ENCODE data around the gene NOM1.
"Not testable (repeated sequence)": the region's sequence is repeated elsewhere in the genome, so short reads cannot be mapped to it uniquely, and the experiment has no call there.

Gene NOM1

GRCh38 chr7:156941393-156942182 is 7.9 kb upstream of the NOM1 start:
- DNase-seq, result no peak

- DNase-seq, result no peak
These were observed 6.8 kb upstream of the NOM1 start for GRCh38 chr7:156942708-156943090.

- no peak for DNase-seq
These were observed 6.1 kb upstream of the NOM1 start for GRCh38 chr7:156943091-156944041.

- no peak for DNase-seq
These were observed 4.6 kb upstream of the NOM1 start for GRCh38 chr7:156944876-156945275.

DNA sequence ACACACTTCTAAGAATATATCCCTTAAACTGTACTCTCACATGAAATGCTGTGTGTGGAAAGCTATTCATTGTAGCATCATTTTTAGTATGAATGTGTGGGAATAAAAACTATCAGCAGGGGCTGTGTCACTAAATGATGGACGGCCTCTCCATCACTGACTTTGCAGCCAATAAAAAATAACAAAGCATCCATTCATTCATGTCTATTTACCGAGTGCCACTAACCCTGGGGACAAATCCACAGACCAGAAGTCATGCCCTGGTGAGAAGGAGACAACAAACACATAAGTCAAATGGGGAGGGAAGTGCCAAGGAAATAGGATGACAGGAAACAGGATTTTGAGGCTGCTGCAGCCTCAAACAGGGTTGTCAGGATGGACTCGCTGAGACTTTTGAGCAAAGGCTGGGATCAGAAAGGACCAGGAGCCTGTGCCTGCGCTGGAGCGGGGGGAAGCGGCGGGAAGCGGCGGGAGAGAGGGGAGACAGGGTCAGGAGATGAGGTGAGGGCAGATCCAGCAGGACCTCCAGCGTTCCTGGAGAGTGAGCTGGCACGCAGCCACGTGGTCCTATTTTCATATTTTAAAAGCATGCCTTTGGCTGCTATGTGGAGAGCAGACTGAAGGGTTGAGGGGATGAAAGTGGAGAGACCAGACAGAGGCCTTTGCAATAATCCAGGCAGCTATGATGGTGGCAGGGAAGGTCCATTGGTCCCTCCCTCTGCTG is 2.2 kb upstream of the NOM1 start:
- DNase-seq, result no peak

DNA sequence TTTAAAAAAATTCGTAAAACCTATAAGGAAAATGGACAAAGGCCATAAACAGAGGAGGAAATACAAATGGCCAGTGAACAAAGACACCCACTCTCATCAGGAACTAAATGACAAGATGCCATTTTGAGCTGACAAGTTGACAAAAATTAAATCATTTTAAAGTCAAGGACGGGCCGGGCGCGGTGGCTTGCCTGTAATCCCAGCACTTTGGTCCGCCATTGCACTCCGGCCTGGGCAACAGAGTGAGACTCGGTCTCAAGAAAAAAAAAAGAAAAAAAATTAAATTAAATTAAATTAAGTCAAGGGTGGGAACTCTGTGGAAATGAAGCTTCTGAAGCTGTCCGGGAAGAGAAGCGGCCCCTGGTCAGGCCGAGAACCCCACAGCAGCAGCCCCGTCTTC is 1.2 kb upstream of the NOM1 start:
- DNase-seq, result no peak

GRCh38 chr7:156950381-156950858 is 908 bp downstream of the NOM1 start:
- DNase-seq, result no peak

GRCh38 chr7:156953215-156953614 is 3.7 kb downstream of the NOM1 start:
- not testable (repeated sequence) for DNase-seq

DNA sequence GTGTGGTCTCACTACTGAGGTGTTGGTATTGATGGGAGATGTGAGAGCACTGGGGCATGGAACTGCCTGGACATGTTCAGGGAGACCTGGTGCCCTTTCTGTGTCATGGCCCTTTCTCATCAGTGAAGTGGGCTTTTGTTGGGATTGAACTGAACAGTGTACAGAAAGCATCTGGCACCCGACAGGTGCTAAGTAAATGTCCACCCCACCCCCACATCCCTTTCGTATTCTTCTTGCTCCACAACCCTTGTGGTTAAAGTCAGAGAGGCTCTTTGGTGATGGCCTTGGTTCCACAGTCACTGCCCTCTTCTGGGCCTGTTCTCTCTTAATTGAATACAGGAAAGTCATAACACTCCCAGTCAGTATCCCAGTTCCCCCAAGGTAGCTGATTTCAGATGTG is 5.4 kb downstream of the NOM1 start:
- DNase-seq, result no peak

- DNase-seq, result no peak
These were observed 7.2 kb downstream of the NOM1 start for GRCh38 chr7:156956727-156957126.

- DNase-seq, result no peak
These were observed 12.6 kb downstream of the NOM1 start for GRCh38 chr7:156962145-156962544.

DNA sequence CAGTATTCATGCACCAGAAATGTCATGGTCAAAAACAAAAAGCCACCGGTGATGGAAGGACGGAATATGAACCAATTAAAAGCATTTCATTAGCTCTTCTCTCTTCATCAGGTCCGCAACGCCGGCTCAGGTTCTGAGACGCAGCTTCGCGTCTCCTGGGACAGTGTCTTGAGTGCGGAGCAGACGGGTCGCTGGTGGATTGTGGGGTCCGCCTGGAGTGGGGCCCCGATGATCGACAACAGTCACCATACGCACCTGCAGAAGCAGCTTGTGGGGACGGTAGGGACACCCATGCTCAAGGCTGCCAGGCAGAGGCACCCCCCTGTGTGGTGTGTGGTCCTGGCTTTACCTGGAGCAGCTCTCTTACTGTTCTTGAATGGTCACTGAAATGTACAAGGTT is 13.4 kb downstream of the NOM1 start:
- DNase-seq, result no peak

DNA sequence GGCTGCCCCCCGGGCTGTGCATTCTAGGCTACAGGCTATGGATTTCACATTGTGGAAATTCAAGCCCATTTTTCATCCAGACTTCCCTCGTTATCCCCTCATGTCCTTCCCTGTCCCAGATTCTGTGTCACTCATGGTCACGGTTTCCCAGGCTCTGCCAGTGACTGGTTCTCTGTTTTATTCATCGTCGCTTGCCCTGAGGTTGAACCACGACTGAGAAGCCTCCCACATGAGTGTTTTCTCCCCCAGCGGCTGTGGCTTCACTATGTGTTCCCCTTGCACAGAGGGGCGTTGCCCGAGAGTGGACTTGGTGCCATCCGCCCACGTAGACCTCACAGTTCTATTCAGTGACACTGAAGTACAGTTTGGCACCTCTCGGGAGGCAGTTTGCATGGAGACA is 14.0 kb downstream of the NOM1 start:
- no peak for DNase-seq

GRCh38 chr7:156964971-156965370 is 15.5 kb downstream of the NOM1 start:
- DNase-seq, result no peak

GRCh38 chr7:156966387-156966786 is 16.9 kb downstream of the NOM1 start:
- no peak for DNase-seq

DNA sequence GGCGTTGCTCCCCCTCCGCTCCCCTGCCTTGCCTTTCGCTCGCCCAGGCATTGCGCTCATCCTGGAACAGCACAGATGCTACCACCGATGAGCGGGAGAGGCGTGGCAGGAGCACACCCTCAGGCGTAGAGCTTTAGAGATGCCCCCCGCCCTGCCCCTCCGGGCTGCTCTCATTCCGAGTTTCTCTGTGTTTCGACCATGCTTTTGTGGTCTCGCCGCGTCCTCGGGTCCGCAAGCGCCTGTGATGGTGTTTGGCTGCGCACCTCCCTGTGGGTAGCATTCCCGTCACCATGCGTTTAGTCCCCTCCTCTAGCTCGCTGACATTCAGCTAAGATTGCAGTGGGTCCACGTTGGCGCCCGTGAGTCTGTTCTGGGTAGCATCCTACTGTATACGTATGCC is 18.7 kb downstream of the NOM1 start:
- no peak for DNase-seq

GRCh38 chr7:156969972-156970420 is 20.5 kb downstream of the NOM1 start:
- no peak for DNase-seq

- DNase-seq, result peak; percentile 30
These were observed 26.1 kb downstream of the NOM1 start for GRCh38 chr7:156975620-156976019.

DNA sequence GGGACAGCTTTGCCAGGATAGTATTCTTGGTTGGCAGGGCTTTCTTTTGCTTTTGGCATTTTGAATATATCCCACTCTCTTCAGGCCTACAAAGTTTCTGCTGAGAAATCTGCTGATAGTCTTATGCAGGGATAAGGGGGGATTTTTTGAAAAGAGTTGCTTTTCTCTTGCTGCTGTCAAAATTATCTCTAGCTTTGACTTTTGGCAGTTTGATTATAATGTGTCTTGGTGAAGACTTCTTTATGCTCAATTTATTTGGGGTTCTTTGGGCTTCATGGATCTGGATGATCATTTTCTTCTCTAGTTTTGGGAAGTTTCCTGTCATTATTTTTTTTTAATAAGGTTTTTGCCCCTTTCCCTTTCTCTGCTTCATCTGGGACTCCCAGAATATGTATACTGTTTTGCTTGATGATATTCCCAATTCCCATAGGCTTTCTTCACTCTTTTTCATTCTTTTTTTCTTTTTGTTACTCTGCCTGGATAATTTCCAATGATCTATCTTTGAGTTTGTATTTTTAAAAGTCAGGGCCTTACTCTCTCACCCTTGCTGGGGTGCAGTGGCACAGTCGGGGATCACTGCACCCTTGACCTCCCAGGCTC is 29.6 kb downstream of the NOM1 start:
- DNase-seq, result no peak

DNA sequence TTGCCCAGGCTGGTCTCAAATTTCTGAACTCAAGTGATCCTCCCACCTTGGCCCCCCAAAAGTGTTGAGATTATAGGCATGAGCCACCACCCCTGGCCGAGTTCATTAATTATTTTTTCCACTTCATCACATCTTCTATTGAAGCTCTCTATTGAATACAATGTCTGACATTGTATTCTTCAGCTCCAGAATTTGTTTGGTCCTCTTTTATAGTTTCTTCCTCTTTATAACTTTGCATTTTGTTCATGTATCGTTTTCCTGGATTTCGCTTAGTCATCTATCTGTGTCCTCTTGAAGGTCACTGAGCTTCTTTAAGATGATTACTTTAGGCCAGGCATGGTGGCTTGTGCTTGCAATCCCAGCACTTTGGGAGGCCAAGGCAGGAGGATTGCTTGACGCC is 30.2 kb downstream of the NOM1 start:
- no peak for DNase-seq

- DNase-seq, result no peak
These were observed 34.8 kb downstream of the NOM1 start for GRCh38 chr7:156984174-156984891.

Data from NCI-H2029 (cell line).